ENCODE data around the gene SLC28A1.

DNA sequence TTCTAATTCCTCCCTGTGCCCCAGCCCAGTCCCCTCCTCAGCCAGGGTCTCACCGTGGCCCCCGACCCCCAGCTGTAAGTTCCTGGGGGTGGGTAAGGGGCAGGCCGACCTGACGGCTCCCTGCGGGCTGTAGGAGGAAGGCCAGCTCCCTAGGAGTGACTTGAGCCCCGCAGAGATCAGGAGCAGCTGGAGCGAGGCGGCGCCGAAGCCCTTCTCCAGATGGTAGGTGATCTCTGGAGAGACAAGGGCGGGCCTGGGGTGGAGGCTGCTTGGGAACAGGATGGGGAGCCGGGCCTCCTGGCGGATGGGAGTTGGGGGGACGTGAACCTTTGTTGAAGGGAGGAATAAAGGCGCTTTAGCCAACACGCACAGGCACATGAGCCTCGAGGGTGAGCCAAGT is 4.2 kb downstream of the SLC28A1 start:
- TF ChIP-seq, protein P1, sequence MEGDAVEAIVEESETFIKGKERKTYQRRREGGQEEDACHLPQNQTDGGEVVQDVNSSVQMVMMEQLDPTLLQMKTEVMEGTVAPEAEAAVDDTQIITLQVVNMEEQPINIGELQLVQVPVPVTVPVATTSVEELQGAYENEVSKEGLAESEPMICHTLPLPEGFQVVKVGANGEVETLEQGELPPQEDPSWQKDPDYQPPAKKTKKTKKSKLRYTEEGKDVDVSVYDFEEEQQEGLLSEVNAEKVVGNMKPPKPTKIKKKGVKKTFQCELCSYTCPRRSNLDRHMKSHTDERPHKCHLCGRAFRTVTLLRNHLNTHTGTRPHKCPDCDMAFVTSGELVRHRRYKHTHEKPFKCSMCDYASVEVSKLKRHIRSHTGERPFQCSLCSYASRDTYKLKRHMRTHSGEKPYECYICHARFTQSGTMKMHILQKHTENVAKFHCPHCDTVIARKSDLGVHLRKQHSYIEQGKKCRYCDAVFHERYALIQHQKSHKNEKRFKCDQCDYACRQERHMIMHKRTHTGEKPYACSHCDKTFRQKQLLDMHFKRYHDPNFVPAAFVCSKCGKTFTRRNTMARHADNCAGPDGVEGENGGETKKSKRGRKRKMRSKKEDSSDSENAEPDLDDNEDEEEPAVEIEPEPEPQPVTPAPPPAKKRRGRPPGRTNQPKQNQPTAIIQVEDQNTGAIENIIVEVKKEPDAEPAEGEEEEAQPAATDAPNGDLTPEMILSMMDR (IDR thresholded peaks at IDR 0.05): no peak
- no peak for TF ChIP-seq ZFX (IDR thresholded peaks at IDR 0.05; ENCODE audit: borderline replicate concordance)

Measured in 22Rv1 (cell line).